Activated CD8-positive, alpha-beta T cell treated with anti-CD3 and anti-CD28 coated beads, Interleukin-2, amount 10 ng/mL, durations not matched to agents 7 days and 5 days (primary cell): ENCODE data around the gene BEGAIN. TPM values are rescaled to one million over a fixed set of nuclear protein-coding genes. Genes with fewer than 3 reads are reported as not detected.

Experiments used
- ATAC-seq: fragments of 150-1000 bp; cut with Tn5 transposase; one replicate; pipeline ENCODE4 v1.10.0; 2021; ENCODE audit warnings: moderate library complexity
- CTCF ChIA-PET: fragments of 350-600 bp; sonication (Branson Sonifier 250); formaldehyde crosslinking; loops from one replicate; lab custom pipeline; 2021; ENCODE audit warnings: antibody characterized with exemption; lab: Charles Lee
- POLR2A ChIA-PET: fragments of 350-600 bp; sonication (Branson Sonifier 250); formaldehyde crosslinking; loops from one replicate; lab custom pipeline; 2021; ENCODE audit warnings: antibody characterized with exemption; lab: Charles Lee
- DNase-seq: peaks from one replicate; pipeline ENCODE4 v3.0.0-alpha.2; 2020
- H3K27ac Mint-ChIP-seq: one replicate; pipeline ENCODE4 v1.8.0; 2021; ENCODE audit warnings: mild to moderate bottlenecking, mixed read lengths
- H3K27me3 Mint-ChIP-seq: one replicate; pipeline ENCODE4 v1.8.0; 2021; ENCODE audit warnings: low read depth, mixed read lengths
- H3K36me3 Mint-ChIP-seq: one replicate; pipeline ENCODE4 v1.8.0; 2021; ENCODE audit warnings: low read depth, mixed read lengths
- H3K4me1 Mint-ChIP-seq: one replicate; pipeline ENCODE4 v1.8.0; 2021; ENCODE audit warnings: low read depth, mixed read lengths
- H3K4me3 Mint-ChIP-seq: one replicate; pipeline ENCODE4 v1.8.0; 2021; ENCODE audit warnings: mild to moderate bottlenecking, mixed read lengths
- H3K9me3 Mint-ChIP-seq: one replicate; pipeline ENCODE4 v1.8.0; 2022; ENCODE audit warnings: mixed read lengths; ENCODE audit not compliant: insufficient read depth
- total RNA-seq, 2 experiments: library from RNA; stranded (reverse); gene quantifications; one replicate each; pipeline ENCODE4 v1.2.3, GENCODE V29; 2021

Gene BEGAIN
- total RNA-seq, 2 experiments from 2014 or later, result 0.70 to 1.2 TPM

- Mint-ChIP-seq H3K9me3 (no peaks in the 10 kb centered on the region), H3K4me3 (no peak overlapping the region), H3K27me3 (peaks cover 37% of the 10 kb centered on the region), H3K27ac (no peak overlapping the region), H3K36me3 (no peaks in the 10 kb centered on the region), H3K4me1 (no peaks in the 10 kb centered on the region)
- ATAC-seq (no peak), DNase-seq (no peak)
- ChIA-PET CTCF (no interaction called here), POLR2A (no interaction called here)
Measured at GRCh38 chr14:100592972-100593371, 5.8 kb upstream of the BEGAIN start.

GRCh38 chr14:100592461-100592891 lies 5.3 kb upstream of the BEGAIN start:
- Mint-ChIP-seq H3K36me3 (no peaks in the 10 kb centered on the region), H3K9me3 (no peaks in the 10 kb centered on the region), H3K27ac (no peak overlapping the region), H3K27me3 (peaks cover 38% of the 10 kb centered on the region), H3K4me1 (no peaks in the 10 kb centered on the region), H3K4me3 (no peak overlapping the region)
- POLR2A ChIA-PET, result no interaction called here
- DNase-seq, result no peak
- ATAC-seq, result no peak
- CTCF ChIA-PET, result interaction anchor here (1.5 kb wide), 1 partner anchor 53 kb away, joined by 5 read pairs; no protein-coding TSS in a partner anchor

GRCh38 chr14:100591453-100592371 lies 4.5 kb upstream of the BEGAIN start:
- peaks cover 33% of the 10 kb centered on the region for H3K27me3 Mint-ChIP-seq
- ATAC-seq (no peak), DNase-seq (no peak)
- H3K36me3 Mint-ChIP-seq, result no peaks in the 10 kb centered on the region
- H3K4me1 Mint-ChIP-seq, result no peaks in the 10 kb centered on the region
- H3K9me3 Mint-ChIP-seq, result no peaks in the 10 kb centered on the region
- H3K27ac Mint-ChIP-seq, result no peak overlapping the region
- CTCF ChIA-PET, result interaction anchor here (1.2 to 1.5 kb wide), 2 partner anchors 54 to 66 kb away, joined by 3 to 5 read pairs; no protein-coding TSS in a partner anchor
- POLR2A ChIA-PET, result no interaction called here
- H3K4me3 Mint-ChIP-seq, result no peak overlapping the region

GRCh38 chr14:100590726-100591452 lies 3.7 kb upstream of the BEGAIN start:
- CTCF ChIA-PET, result interaction anchor here (1.2 to 1.5 kb wide), 2 partner anchors 55 to 65 kb away, joined by 3 to 5 read pairs; no protein-coding TSS in a partner anchor
- Mint-ChIP-seq H3K9me3 (no peaks in the 10 kb centered on the region), H3K27ac (no peak overlapping the region)

GRCh38 chr14:100589760-100590469 lies 2.7 kb upstream of the BEGAIN start:
- Mint-ChIP-seq H3K9me3 (no peaks in the 10 kb centered on the region), H3K4me1 (peaks cover 3% of the 10 kb centered on the region), H3K4me3 (no peak overlapping the region), H3K27ac (no peak overlapping the region), H3K36me3 (no peaks in the 10 kb centered on the region), H3K27me3 (peaks cover 22% of the 10 kb centered on the region)
- CTCF ChIA-PET, result no interaction called here
- no peak for DNase-seq
- POLR2A ChIA-PET, result no interaction called here
- ATAC-seq, result no peak

More at GRCh38 chr14:100590726-100591452, 3.7 kb upstream of the BEGAIN start:
- DNase-seq (no peak), ATAC-seq (no peak)
- POLR2A ChIA-PET, result no interaction called here
- Mint-ChIP-seq H3K4me3 (no peak overlapping the region), H3K36me3 (no peaks in the 10 kb centered on the region), H3K4me1 (peaks cover 3% of the 10 kb centered on the region), H3K27me3 (peaks cover 29% of the 10 kb centered on the region)

- Mint-ChIP-seq H3K9me3 (no peaks in the 10 kb centered on the region), H3K27ac (no peak overlapping the region), H3K4me3 (no peak overlapping the region), H3K36me3 (no peaks in the 10 kb centered on the region), H3K4me1 (peaks cover 3% of the 10 kb centered on the region), H3K27me3 (peaks cover 21% of the 10 kb centered on the region)
- POLR2A ChIA-PET, result interaction anchor here (0.6 kb wide), 1 partner anchor 1220 kb away, joined by 3 read pairs; no protein-coding TSS in a partner anchor
- no peak for ATAC-seq
- DNase-seq, result no peak
- CTCF ChIA-PET, result interaction anchor here (1.4 kb wide), 1 partner anchor 56 kb away, joined by 4 read pairs; no protein-coding TSS in a partner anchor
Measured at GRCh38 chr14:100589071-100589759, 2.0 kb upstream of the BEGAIN start.

- DNase-seq, result no peak
- H3K4me1 Mint-ChIP-seq, result peaks cover 3% of the 10 kb centered on the region
- no peaks in the 10 kb centered on the region for H3K36me3 Mint-ChIP-seq
- no peak for ATAC-seq
- CTCF ChIA-PET, result interaction anchor here (1.4 kb wide), 2 partner anchors 19 to 57 kb away, joined by 4 read pairs; no protein-coding TSS in a partner anchor
- no peak overlapping the region for H3K4me3 Mint-ChIP-seq
- H3K27me3 Mint-ChIP-seq, result peaks cover 21% of the 10 kb centered on the region
- POLR2A ChIA-PET, result interaction anchor here (0.6 kb wide), 1 partner anchor 1221 kb away, joined by 3 read pairs; no protein-coding TSS in a partner anchor
- H3K27ac Mint-ChIP-seq, result no peak overlapping the region
- no peaks in the 10 kb centered on the region for H3K9me3 Mint-ChIP-seq
Measured at GRCh38 chr14:100588671-100589070, 1.5 kb upstream of the BEGAIN start.

- POLR2A ChIA-PET, result no interaction called here
- H3K9me3 Mint-ChIP-seq, result no peaks in the 10 kb centered on the region
- ATAC-seq (no peak), DNase-seq (no peak)
- H3K4me3 Mint-ChIP-seq, result peak overlapping the region; percentile 53
- H3K27ac Mint-ChIP-seq, result no peak overlapping the region
- no peaks in the 10 kb centered on the region for H3K36me3 Mint-ChIP-seq
- H3K27me3 Mint-ChIP-seq, result peaks cover 25% of the 10 kb centered on the region
- H3K4me1 Mint-ChIP-seq, result peaks cover 3% of the 10 kb centered on the region
- CTCF ChIA-PET, result interaction anchor here (1.4 kb wide), 2 partner anchors 18 to 58 kb away, joined by 4 read pairs; no protein-coding TSS in a partner anchor
Measured at GRCh38 chr14:100587763-100588411, 670 bp upstream of the BEGAIN start.

- ChIA-PET POLR2A (no interaction called here), CTCF (no interaction called here)
- Mint-ChIP-seq H3K4me3 (peak overlapping the region; percentile 59), H3K4me1 (peaks cover 3% of the 10 kb centered on the region), H3K27me3 (peaks cover 22% of the 10 kb centered on the region), H3K27ac (no peak overlapping the region), H3K36me3 (no peaks in the 10 kb centered on the region), H3K9me3 (no peaks in the 10 kb centered on the region)
- DNase-seq (peak; percentile 33), ATAC-seq (peak; percentile 34)
Measured at GRCh38 chr14:100586403-100587085, 673 bp downstream of the BEGAIN start.

GRCh38 chr14:100586153-100586402 lies 1.1 kb downstream of the BEGAIN start:
- no peak for DNase-seq
- H3K27me3 Mint-ChIP-seq, result peaks cover 20% of the 10 kb centered on the region
- no peaks in the 10 kb centered on the region for H3K36me3 Mint-ChIP-seq
- CTCF ChIA-PET, result interaction anchor here (1.3 kb wide), 1 partner anchor 60 kb away, joined by 5 read pairs; no protein-coding TSS in a partner anchor
- H3K4me3 Mint-ChIP-seq, result peak overlapping the region; percentile 59
- H3K27ac Mint-ChIP-seq, result no peak overlapping the region
- no peaks in the 10 kb centered on the region for H3K9me3 Mint-ChIP-seq
- POLR2A ChIA-PET, result no interaction called here
- H3K4me1 Mint-ChIP-seq, result peaks cover 3% of the 10 kb centered on the region
- no peak for ATAC-seq
